GM10248 (cell line): ENCODE measurements around the gene SEZ6L2.

ENCODE experiments used
- CTCF ChIA-PET: fragments of 300-600 bp; sonication (Branson Sonifier 250); formaldehyde crosslinking; extraction: SDS; loops from one replicate; lab custom pipeline; 2021; ENCODE audit warnings: antibody characterized with exemption; lab: Yijun Ruan, JAX
- POLR2A ChIA-PET: fragments of 350-650 bp; sonication (Branson Sonifier 250); formaldehyde crosslinking; extraction: SDS; loops from one replicate; lab custom pipeline; 2020; ENCODE audit warnings: antibody characterized with exemption; lab: Yijun Ruan, JAX
- DNase-seq: peaks from one replicate; pipeline ENCODE4 v3.0.0; 2012; ENCODE audit errors: extremely low spot score
- TF ChIP-seq, protein P1 (sequence below): IDR thresholded peaks from 2 replicates; pipeline ENCODE4 v1.5.1; 2012; ENCODE audit warnings: mild to moderate bottlenecking, low read depth; ENCODE audit errors: extremely low read depth, missing control alignments, control extremely low read depth

Gene SEZ6L2

DNA sequence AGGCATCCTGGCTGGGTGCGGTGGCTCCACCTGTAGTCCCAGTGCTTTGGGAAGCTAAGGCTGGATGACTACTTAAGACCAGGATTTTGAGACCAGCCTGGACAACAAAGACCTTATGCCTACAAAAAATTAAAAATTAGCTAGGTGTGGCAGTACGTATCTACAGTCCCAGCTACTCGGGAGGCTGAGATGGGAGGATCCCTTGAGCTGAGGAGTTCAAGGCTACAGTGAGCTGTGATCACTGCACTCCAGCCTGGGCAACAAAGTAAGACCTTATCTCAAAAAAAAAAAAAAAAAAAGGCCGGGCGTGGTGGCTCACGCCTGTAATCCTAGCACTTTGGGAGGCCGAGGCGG lies 73.0 kb downstream of the SEZ6L2 start:
- CTCF ChIA-PET = interaction anchor here (1.1 to 11.3 kb wide), 2 partner anchors 11 to 23 kb away, joined by 6 to 93 read pairs; partner anchors contain the start of gene PAGR1

DNA sequence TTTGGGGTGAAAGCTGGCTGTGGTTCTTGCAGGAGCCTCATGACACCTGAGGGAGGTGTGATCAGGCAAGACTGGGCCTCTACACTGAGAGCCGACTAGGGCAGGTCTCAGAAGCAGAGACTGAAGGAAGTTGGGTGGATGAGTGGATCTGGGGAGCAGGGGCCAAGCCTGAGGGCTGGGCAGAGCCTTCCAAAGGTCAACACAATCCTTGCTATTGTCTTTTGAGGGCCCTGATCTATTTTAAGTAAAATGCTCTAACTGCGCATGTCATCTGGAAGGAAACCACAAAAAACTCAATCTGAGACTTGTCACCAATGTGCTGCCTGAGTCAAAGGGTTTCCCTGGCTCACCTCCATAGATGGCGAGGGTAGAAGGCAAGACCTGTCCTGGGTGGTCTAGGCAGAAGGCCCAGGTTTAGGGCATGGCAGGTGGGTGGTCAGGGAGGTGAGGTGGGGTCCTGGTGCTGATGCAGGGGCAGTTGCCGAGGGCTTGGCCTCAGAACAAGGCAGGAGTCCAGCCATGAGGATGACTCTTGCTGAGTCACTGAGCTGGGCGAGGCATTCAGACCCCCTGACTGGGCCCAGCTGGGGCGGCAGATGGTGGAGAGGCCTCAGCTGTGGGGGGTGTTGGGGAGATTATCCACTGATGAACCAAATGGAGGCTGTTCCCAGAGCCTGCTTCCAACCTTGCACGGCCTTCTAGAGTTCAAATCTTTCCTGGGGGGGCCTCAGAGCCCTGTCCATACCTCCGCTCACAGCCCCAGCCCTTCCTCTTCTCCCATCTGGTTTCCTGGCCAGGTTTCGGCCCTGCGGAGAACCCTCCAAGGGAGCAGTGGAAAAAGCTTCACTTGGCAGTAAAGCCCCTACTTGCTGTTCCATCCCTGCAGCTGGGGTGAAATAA lies 74.0 kb downstream of the SEZ6L2 start:
- CTCF ChIA-PET = interaction anchor here (1.1 to 11.3 kb wide), 2 partner anchors 10 to 24 kb away, joined by 6 to 93 read pairs; partner anchors contain the start of gene PAGR1
- peak; percentile 81 for DNase-seq
- TF ChIP-seq, protein P1, sequence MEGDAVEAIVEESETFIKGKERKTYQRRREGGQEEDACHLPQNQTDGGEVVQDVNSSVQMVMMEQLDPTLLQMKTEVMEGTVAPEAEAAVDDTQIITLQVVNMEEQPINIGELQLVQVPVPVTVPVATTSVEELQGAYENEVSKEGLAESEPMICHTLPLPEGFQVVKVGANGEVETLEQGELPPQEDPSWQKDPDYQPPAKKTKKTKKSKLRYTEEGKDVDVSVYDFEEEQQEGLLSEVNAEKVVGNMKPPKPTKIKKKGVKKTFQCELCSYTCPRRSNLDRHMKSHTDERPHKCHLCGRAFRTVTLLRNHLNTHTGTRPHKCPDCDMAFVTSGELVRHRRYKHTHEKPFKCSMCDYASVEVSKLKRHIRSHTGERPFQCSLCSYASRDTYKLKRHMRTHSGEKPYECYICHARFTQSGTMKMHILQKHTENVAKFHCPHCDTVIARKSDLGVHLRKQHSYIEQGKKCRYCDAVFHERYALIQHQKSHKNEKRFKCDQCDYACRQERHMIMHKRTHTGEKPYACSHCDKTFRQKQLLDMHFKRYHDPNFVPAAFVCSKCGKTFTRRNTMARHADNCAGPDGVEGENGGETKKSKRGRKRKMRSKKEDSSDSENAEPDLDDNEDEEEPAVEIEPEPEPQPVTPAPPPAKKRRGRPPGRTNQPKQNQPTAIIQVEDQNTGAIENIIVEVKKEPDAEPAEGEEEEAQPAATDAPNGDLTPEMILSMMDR = no peak
- POLR2A ChIA-PET = interaction anchor here (1.1 kb wide), 1 partner anchor 15 kb away, joined by 9 read pairs; no protein-coding TSS in a partner anchor

More for the DNA sequence above, 73.0 kb downstream of the SEZ6L2 start:
- DNase-seq = no peak
- POLR2A ChIA-PET = interaction anchor here (0.7 to 1.2 kb wide), 3 partner anchors 10 to 22 kb away, joined by 3 to 9 read pairs (median 4); no protein-coding TSS in a partner anchor
- TF ChIP-seq, protein P1 = no peak

DNA sequence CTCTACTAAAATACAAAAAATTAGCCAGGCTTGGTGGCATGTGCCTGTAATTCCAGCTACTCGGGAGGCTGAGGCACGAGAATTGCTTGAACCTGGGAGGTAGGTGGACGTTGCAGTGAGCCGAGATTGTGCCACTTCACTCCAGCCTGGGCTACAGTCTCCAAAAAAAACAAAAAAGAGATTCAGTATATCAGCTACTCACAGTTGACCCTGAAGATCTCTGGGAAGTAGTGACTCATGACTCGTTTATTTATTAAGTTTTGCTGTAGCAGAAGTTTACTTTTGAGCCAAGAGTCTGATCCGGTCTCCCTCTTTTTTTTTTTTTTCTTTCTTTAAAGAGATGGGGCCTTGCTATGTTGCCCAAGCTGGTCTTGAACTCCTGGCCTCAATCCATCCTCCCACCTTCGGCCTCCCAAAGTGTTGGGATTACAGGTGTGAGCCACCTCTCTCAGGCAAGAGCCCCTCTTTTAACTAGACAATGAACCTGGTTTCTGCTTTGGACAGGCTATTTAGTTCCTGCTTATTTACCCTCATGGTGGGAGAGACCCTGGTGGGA lies 74.7 kb downstream of the SEZ6L2 start:
- TF ChIP-seq, protein P1 = no peak
- ChIA-PET CTCF (interaction anchor here (0.9 to 11.3 kb wide), 3 partner anchors 9 to 25 kb away, joined by 3 to 93 read pairs (median 3); partner anchors contain the start of gene PAGR1), POLR2A (no interaction called here)
- no peak for DNase-seq

DNA sequence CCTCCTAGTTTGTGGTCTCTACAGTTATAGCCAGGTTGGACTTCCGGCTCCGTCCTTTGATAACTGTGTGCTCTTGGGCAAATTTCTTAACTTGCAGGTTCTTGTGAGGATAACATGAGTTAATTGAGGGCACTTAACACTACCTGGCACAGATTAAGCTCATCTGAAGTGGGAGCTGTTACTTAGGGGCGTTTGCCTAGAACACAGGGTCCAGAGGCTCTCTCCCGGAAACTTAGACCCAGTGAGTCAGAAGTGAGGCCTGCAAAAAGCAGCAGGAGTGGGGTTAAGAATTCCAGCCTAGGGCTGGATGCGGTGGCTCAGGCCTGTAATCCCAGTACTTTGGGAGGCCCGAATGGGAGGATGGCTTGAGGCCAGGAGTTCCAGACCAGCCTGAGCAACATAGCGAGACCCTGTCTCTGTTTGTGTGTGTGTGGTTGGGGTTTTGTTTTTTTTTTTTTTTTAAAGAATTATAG lies 77.7 kb downstream of the SEZ6L2 start:
- no peak for DNase-seq
- POLR2A ChIA-PET = interaction anchor here (0.6 kb wide), 1 partner anchor 89 kb away, joined by 4 read pairs; no protein-coding TSS in a partner anchor
- CTCF ChIA-PET = interaction anchor here (1.0 to 11.3 kb wide), 7 partner anchors 14 to 122 kb away, joined by 3 to 93 read pairs (median 4); no protein-coding TSS in a partner anchor
- TF ChIP-seq, protein P1 = no peak
